KOPT-K1 (cell line): ENCODE measurements around the gene IFNK.
A peak's percentile ranks its signal among the peaks of the same experiment; 100 is the strongest.

Experiments
- H3K27ac ChIP-seq: fragments of 200-600 bp; sonication (generic); 2 replicates; pipeline ENCODE4 v1.5.1; 2016; ENCODE audit warnings: antibody characterized with exemption, mild to moderate bottlenecking, low read depth, low read length; ENCODE audit not compliant: poor library complexity, severe bottlenecking
- H3K36me3 ChIP-seq: fragments of 200-600 bp; sonication (generic); 2 replicates; pipeline ENCODE4 v1.5.1; 2017; ENCODE audit warnings: antibody characterized with exemption, mild to moderate bottlenecking, low read length, moderate library complexity; ENCODE audit not compliant: insufficient read depth
- H3K9me3 ChIP-seq: fragments of 200-600 bp; sonication (generic); 2 replicates; pipeline ENCODE4 v1.5.1; 2017; ENCODE audit warnings: antibody characterized with exemption, low read length, mild to moderate bottlenecking; ENCODE audit not compliant: insufficient read depth, poor library complexity, severe bottlenecking

The IFNK gene

DNA sequence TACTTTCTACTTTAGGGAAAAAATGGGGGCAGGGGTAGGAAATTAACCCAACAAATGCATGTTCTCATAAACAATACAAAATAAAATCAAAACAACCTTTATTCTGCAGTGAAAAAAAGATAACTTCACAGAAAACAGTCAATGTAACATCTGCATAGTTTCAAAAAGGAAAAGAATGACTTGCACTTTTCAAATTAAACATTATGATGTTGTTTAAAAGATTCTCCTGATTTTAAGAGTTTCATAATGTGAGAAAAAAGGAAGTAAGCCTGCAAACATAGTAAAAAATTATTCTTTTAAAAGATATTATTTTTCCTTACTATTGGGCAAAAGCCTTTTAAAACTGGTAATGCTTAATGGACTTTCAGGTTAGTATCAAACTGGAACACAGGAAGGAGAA, 41.6 kb downstream of the IFNK start:
- H3K9me3 ChIP-seq = no peaks in the 10 kb centered on the region
- H3K36me3 ChIP-seq = no peaks in the 10 kb centered on the region; the same call in 1 of the 2 replicates
- no peak overlapping the region for H3K27ac ChIP-seq

DNA sequence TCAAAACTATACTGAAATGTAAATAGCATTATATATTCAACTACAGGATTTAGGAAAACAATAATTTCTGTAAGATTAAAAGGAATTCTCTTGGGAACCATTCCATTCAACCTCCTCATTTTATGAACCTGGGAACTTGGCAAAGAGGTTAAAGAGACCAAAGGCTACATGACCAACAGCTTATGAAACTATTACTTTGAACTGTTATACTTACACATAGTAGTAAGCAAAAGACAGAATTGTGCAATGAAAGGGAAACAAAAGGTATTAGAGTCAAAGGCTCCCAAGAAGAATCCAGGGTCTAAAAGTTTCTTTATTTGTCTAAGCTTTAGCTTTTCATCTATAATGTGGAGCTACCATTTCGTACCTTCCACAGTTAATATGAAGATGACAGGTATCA, 42.0 kb downstream of the IFNK start:
- no peaks in the 10 kb centered on the region; the same call in 1 of the 2 replicates for H3K36me3 ChIP-seq
- H3K27ac ChIP-seq = no peak overlapping the region

DNA sequence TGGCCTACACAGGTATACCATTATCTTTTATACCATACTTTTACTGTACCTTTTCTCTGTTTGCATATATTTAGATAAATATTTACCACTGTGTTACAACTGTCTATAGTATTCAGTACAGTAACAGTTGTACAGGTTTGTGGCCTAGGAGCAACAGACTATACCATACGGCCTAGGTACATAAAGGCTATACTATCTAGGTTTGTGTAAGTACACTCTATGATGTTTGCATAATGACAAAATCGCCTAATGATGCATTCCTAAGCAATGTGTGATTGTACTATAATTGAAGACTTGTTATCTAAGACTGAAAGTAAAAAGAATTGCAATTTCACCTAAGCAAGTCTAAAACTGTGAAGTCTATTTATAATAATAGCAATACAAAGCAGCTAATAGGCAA, 45.3 kb downstream of the IFNK start:
- Histone ChIP-seq H3K9me3 (no peaks in the 10 kb centered on the region), H3K27ac (no peak overlapping the region), H3K36me3 (no peaks in the 10 kb centered on the region)

More for the DNA sequence above, 42.0 kb downstream of the IFNK start:
- no peaks in the 10 kb centered on the region for H3K9me3 ChIP-seq

DNA sequence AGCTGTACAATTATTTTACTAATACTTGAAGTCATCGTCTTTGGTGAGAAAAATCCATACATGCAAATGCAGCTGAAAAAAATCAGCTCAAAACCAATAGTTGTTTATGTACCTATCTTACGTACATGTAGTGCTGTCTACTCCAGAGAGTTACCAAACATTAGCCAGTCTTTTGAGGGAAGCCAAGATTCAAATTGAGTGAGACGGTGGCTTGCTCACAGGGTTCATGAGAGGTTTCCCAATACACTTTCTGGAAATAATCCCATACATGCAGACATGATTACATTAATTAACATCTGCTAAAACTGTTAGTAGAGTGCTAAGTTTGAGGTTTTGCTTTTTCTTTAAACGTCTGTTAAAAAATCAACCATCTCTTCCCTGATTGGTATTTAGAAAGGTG, 46.9 kb downstream of the IFNK start:
- Histone ChIP-seq H3K36me3 (no peaks in the 10 kb centered on the region), H3K9me3 (peaks cover 6% of the 10 kb centered on the region), H3K27ac (no peak overlapping the region)

DNA sequence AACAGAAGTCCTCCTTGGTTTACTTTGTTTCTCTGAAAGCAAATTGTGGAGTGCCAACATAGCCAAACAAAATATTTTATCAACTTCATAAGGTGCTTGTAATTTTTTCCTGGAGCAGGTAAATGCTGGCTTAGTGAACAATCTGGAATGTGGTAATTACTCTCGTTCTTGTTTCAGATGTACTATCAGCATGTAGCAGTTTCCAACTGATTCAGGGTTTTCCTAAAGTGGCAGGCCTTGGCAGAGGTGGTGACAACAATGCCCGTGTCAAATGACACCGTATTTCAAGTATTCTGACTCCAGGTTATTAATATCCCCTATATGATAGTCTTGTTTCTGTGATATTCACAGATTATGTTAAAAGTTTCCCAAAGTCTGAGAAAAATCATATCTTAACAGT, 48.0 kb downstream of the IFNK start:
- Histone ChIP-seq H3K27ac (no peak overlapping the region), H3K36me3 (no peaks in the 10 kb centered on the region), H3K9me3 (peaks cover 6% of the 10 kb centered on the region)

DNA sequence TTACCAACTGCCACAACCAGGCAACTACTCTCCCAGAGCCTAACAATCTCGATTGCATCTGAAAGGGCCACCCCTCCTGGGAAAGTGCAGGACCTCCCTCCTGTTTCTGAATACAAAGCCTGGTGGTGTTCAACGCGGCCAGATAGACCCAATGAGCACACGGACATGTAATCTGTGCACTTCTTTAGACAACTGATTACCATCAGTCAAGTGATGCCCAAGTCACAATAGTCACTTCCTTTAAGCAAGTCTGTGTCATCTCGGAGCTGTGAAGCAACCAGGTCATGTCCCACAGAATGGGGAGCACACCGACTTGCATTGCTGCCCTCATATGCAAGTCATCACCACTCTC, 48.5 kb downstream of the IFNK start:
- peak overlapping the region; percentile 54 for H3K27ac ChIP-seq
- H3K36me3 ChIP-seq = no peaks in the 10 kb centered on the region
- H3K9me3 ChIP-seq = peaks cover 6% of the 10 kb centered on the region

DNA sequence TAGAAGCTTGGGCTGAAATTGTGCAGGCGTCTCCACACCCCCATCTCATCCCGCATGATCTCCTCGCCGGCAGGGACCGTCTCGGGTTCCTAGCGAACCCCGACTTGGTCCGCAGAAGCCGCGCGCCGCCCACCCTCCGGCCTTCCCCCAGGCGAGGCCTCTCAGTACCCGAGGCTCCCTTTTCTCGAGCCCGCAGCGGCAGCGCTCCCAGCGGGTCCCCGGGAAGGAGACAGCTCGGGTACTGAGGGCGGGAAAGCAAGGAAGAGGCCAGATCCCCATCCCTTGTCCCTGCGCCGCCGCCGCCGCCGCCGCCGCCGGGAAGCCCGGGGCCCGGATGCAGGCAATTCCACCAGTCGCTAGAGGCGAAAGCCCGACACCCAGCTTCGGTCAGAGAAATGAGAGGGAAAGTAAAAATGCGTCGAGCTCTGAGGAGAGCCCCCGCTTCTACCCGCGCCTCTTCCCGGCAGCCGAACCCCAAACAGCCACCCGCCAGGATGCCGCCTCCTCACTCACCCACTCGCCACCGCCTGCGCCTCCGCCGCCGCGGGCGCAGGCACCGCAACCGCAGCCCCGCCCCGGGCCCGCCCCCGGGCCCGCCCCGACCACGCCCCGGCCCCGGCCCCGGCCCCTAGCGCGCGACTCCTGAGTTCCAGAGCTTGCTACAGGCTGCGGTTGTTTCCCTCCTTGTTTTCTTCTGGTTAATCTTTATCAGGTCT, 49.0 kb downstream of the IFNK start, which contains the start of gene C9orf72:
TSS of gene C9orf72 (minus strand) at position 564 of the 716 bp plus-strand sequence. CDS start 6,361 bp downstream, outside the sequence.
- H3K9me3 ChIP-seq = peaks cover 8% of the 10 kb centered on the region
- H3K36me3 ChIP-seq = no peaks in the 10 kb centered on the region
- H3K27ac ChIP-seq = peak within 1 kb of the TSS; percentile 54

DNA sequence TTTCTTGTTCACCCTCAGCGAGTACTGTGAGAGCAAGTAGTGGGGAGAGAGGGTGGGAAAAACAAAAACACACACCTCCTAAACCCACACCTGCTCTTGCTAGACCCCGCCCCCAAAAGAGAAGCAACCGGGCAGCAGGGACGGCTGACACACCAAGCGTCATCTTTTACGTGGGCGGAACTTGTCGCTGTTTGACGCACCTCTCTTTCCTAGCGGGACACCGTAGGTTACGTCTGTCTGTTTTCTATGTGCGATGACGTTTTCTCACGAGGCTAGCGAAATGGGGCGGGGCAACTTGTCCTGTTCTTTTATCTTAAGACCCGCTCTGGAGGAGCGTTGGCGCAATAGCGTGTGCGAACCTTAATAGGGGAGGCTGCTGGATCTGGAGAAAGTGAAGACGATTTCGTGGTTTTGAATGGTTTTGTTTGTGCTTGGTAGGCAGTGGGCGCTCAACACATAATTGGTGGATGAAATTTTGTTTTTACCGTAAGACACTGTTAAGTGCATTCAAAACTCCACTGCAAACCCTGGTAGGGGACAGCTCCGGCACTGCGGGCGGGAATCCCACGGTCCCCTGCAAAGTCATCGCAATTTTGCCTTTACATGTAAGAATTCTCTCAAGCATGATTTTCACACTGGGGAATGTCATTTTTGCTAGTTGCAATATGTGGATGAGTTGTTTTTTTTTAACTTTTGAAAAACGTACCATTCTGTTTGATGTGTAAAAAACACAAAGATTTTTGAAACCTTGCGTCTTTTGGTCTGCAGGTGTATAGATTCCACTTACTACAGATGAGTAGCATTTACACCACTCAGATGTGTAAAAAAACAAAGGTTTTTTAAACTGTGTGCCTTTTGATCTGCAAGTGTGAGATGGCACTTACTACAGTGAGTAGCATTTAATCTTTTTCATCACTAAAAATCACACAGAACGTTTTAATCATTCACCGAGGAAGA, 49.8 kb downstream of the IFNK start:
- H3K27ac ChIP-seq = peak overlapping the region; percentile 54
- H3K36me3 ChIP-seq = no peaks in the 10 kb centered on the region
- peaks cover 10% of the 10 kb centered on the region for H3K9me3 ChIP-seq
